ENCODE measurements around the gene CFAP77.

CFAP77 gene

GRCh38 chr9:132487980-132488535 is 78.0 kb downstream of the CFAP77 start:
- no peak for DNase-seq (ENCODE audit: low read depth, low spot score)

- no peak for DNase-seq (ENCODE audit: low read depth, low spot score)
Observed at GRCh38 chr9:132488626-132489025, 78.6 kb downstream of the CFAP77 start.

- no peak for DNase-seq (ENCODE audit: low read depth, low spot score)
Observed at GRCh38 chr9:132489536-132489935, 79.5 kb downstream of the CFAP77 start.

- DNase-seq (ENCODE audit: low read depth, low spot score) = no peak
Observed at GRCh38 chr9:132494857-132495256, 84.8 kb downstream of the CFAP77 start.

GRCh38 chr9:132497731-132498130 is 87.7 kb downstream of the CFAP77 start:
- DNase-seq (ENCODE audit: low read depth, low spot score) = no peak

- DNase-seq (ENCODE audit: low read depth, low spot score) = no peak
Observed at GRCh38 chr9:132498531-132499210, 88.7 kb downstream of the CFAP77 start.

GRCh38 chr9:132499251-132499650 is 89.2 kb downstream of the CFAP77 start:
- no peak for DNase-seq (ENCODE audit: low read depth, low spot score)

- no peak for DNase-seq (ENCODE audit: low read depth, low spot score)
Observed at GRCh38 chr9:132500193-132500592, 90.2 kb downstream of the CFAP77 start.

- no peak for DNase-seq (ENCODE audit: low read depth, low spot score)
Observed at GRCh38 chr9:132502480-132502879, 92.5 kb downstream of the CFAP77 start.

GRCh38 chr9:132503116-132503515 is 93.1 kb downstream of the CFAP77 start:
- DNase-seq (ENCODE audit: low read depth, low spot score) = no peak

- no peak for DNase-seq (ENCODE audit: low read depth, low spot score)
Observed at GRCh38 chr9:132504488-132504887, 94.5 kb downstream of the CFAP77 start.

GRCh38 chr9:132505991-132506655 is 96.1 kb downstream of the CFAP77 start:
- DNase-seq (ENCODE audit: low read depth, low spot score) = no peak

- no peak for DNase-seq (ENCODE audit: low read depth, low spot score)
Observed at GRCh38 chr9:132506977-132507669, 97.1 kb downstream of the CFAP77 start.

- DNase-seq (ENCODE audit: low read depth, low spot score) = peak; percentile 44
Observed at GRCh38 chr9:132507670-132508469, 97.9 kb downstream of the CFAP77 start.

- DNase-seq (ENCODE audit: low read depth, low spot score) = no peak
Observed at GRCh38 chr9:132509928-132510874, 100.2 kb downstream of the CFAP77 start.

GRCh38 chr9:132511191-132511999 is 101.4 kb downstream of the CFAP77 start:
- DNase-seq (ENCODE audit: low read depth, low spot score) = no peak

GRCh38 chr9:132513416-132513815 is 103.4 kb downstream of the CFAP77 start:
- DNase-seq (ENCODE audit: low read depth, low spot score) = no peak

- DNase-seq (ENCODE audit: low read depth, low spot score) = no peak
Observed at GRCh38 chr9:132514011-132514744, 104.2 kb downstream of the CFAP77 start.

- DNase-seq (ENCODE audit: low read depth, low spot score) = no peak
Observed at GRCh38 chr9:132514821-132515220, 104.8 kb downstream of the CFAP77 start.

Data from activated naive CD8-positive, alpha-beta T cell treated with anti-CD3 and anti-CD28 coated beads, Interleukin-2, amount 50 U/mL, for 16 hours (primary cell).